CD14-positive monocyte (primary cell): Measurements from ENCODE around the gene NEGR1. TPM values are rescaled to one million over a fixed set of nuclear protein-coding genes. Genes with fewer than 3 reads are reported as not detected.

Experiments used
- DNase-seq, 3 donors: peaks; one replicate each; pipeline ENCODE4 v3.0.0-alpha.2; 2011 to 2022
- H2AFZ ChIP-seq: 2 replicates; pipeline ENCODE4 v1.6.0; 2012; ENCODE audit warnings: mild to moderate bottlenecking, low read depth, low read length, inconsistent platforms; ENCODE audit not compliant: insufficient read depth, poor library complexity, severe bottlenecking
- H3K27ac ChIP-seq, 2 donors: 1 replicate in 1 of 2; 2 replicates in 1 of 2; pipeline ENCODE4 v1.5.1; 2012 to 2013; ENCODE audit warnings: low read length in 2 of 2, control low read depth in 1 of 2, inconsistent platforms in 1 of 2, low read depth in 1 of 2, mild to moderate bottlenecking in 1 of 2
- H3K27me3 ChIP-seq, 2 donors: one replicate each; pipeline versions ENCODE4 v1.6.0 to v1.6.1; 2011 to 2013; ENCODE audit warnings: low read length in 2 of 2; ENCODE audit not compliant: control insufficient read depth in 2 of 2, insufficient read depth in 2 of 2
- H3K36me3 ChIP-seq, 2 donors: replicated peaks in 1 of 2; 1 replicate in 1 of 2; 2 replicates in 1 of 2; pipeline versions ENCODE4 v1.5.1 to v1.6.1; 2012 to 2013; ENCODE audit warnings: low read length in 2 of 2, control low read depth in 1 of 2, inconsistent platforms in 1 of 2, mild to moderate bottlenecking in 1 of 2; ENCODE audit not compliant: insufficient read depth in 2 of 2, control insufficient read depth in 1 of 2
- H3K4me1 ChIP-seq, 2 donors: 1 replicate in 1 of 2; 2 replicates in 1 of 2; pipeline versions ENCODE4 v1.5.1 to v1.6.1; 2012 to 2013; ENCODE audit warnings: low read length in 2 of 2, control low read depth in 1 of 2, inconsistent platforms in 1 of 2, mild to moderate bottlenecking in 1 of 2, moderate library complexity in 1 of 2; ENCODE audit not compliant: insufficient read depth in 2 of 2, control insufficient read depth in 1 of 2
- H3K4me2 ChIP-seq: replicated peaks from 2 replicates; pipeline ENCODE3; 2012; ENCODE audit warnings: low read length, moderate library complexity, mild to moderate bottlenecking; ENCODE audit not compliant: poor library complexity, severe bottlenecking; ENCODE audit errors: extremely low read depth
- H3K4me3 ChIP-seq, 3 experiments: fragments of 200-600 bp in 1 of 3; sonication (generic) in 1 of 3; replicated peaks in 1 of 3; 1 replicate in 2 of 3; 2 replicates in 1 of 3; pipeline ENCODE4 v1.5.1; 2011 to 2013; ENCODE audit warnings: low read length in 3 of 3, mild to moderate bottlenecking in 3 of 3, control low read depth in 2 of 3, low read depth in 2 of 3, inconsistent platforms in 1 of 3, moderate library complexity in 1 of 3
- H3K79me2 ChIP-seq: 2 replicates; pipeline ENCODE4 v1.6.0; 2012; ENCODE audit warnings: mild to moderate bottlenecking, control low read depth, inconsistent platforms, low read length, moderate library complexity; ENCODE audit not compliant: insufficient read depth
- H3K9ac ChIP-seq: 2 replicates; pipeline ENCODE4 v1.6.0; 2017; ENCODE audit warnings: low read length, mild to moderate bottlenecking; ENCODE audit not compliant: insufficient read depth, poor library complexity, severe bottlenecking
- H3K9me3 ChIP-seq, 2 donors: replicated peaks in 1 of 2; 1 replicate in 1 of 2; 2 replicates in 1 of 2; pipeline versions ENCODE4 v1.5.1 to v1.6.1; 2012 to 2013; ENCODE audit warnings: low read length in 2 of 2, control low read depth in 1 of 2; ENCODE audit not compliant: control insufficient read depth in 1 of 2, insufficient read depth in 1 of 2
- H4K20me1 ChIP-seq: 2 replicates; pipeline ENCODE4 v1.6.0; 2012; ENCODE audit warnings: mild to moderate bottlenecking, low read length, control low read depth, moderate library complexity; ENCODE audit not compliant: insufficient read depth
- H3K27ac Mint-ChIP-seq, 7 donors: one replicate each; pipeline ENCODE4 v1.8.0; 2020; ENCODE audit warnings: mild to moderate bottlenecking in 7 of 7, mixed read lengths in 7 of 7, moderate library complexity in 6 of 7, inconsistent platforms in 2 of 7
- H3K27me3 Mint-ChIP-seq, 3 donors: one replicate each; pipeline ENCODE4 v1.8.0; 2021 to 2022; ENCODE audit warnings: low read depth in 3 of 3, mild to moderate bottlenecking in 3 of 3, mixed read lengths in 3 of 3, moderate library complexity in 3 of 3, inconsistent platforms in 1 of 3
- H3K36me3 Mint-ChIP-seq, 2 donors: one replicate each; pipeline ENCODE4 v1.8.0; 2020; ENCODE audit warnings: mixed read lengths in 2 of 2, inconsistent platforms in 1 of 2, mild to moderate bottlenecking in 1 of 2
- H3K4me1 Mint-ChIP-seq: one replicate; pipeline ENCODE4 v1.8.0; 2020; ENCODE audit warnings: mild to moderate bottlenecking, mixed read lengths
- H3K4me3 Mint-ChIP-seq, 2 donors: one replicate each; pipeline ENCODE4 v1.8.0; 2020; ENCODE audit warnings: mild to moderate bottlenecking in 2 of 2, mixed read lengths in 2 of 2, moderate library complexity in 1 of 2
- H3K9me3 Mint-ChIP-seq, 7 donors: one replicate each; pipeline ENCODE4 v1.8.0; 2020 to 2022; ENCODE audit warnings: mixed read lengths in 7 of 7, mild to moderate bottlenecking in 6 of 7, moderate library complexity in 6 of 7, inconsistent platforms in 2 of 7
- CTCF ChIP-seq: fragments of 200-600 bp; IDR thresholded peaks from one replicate; pipeline ENCODE4 v1.8.0; 2022; ENCODE audit warnings: antibody characterized with exemption, mild to moderate bottlenecking
- WGBS: methylation state at CpG from one replicate; pipeline ENCODE4 v1.1.5; 2013; ENCODE audit warnings: missing lambda C conversion rate; ENCODE audit not compliant: insufficient coverage; 5-methylcytosine and 5-hydroxymethylcytosine counted together
- intact Hi-C, 2 donors: fragments of 100-400 bp; cut with micrococcal nuclease; formaldehyde crosslinking; loops; one replicate each; pipeline versions ENCODE4 v1.15.0 to v1.15.1; 2023
- polyA plus RNA-seq, 3 donors: library from polyadenylated mRNA; depleted of rRNA in 1 of 3; unstranded in 2 of 3; stranded (reverse) in 1 of 3; fragments of 300-500 nt in 2 of 3; fragments of >200 nt in 1 of 3; fragmentation: Illumina TruSeq in 2 of 3; gene quantifications; 1 replicate in 2 of 3; 2 replicates in 1 of 3; pipeline ENCODE4 v1.2.3, GENCODE V29; 2012 to 2021

The NEGR1 gene
- polyA plus RNA-seq, 3 donors = 0.03 to 0.15 (median 0.13) TPM

GRCh38 chr1:71786218-71786617 is 496.1 kb downstream of the NEGR1 start:
- Histone ChIP-seq H3K27me3 (no peaks in the 10 kb centered on the region), H3K4me2 (no peak overlapping the region), H3K79me2 (no peaks in the 10 kb centered on the region), H3K4me1 (no peaks in the 10 kb centered on the region), H3K36me3 (no peaks in the 10 kb centered on the region), H3K4me3 (no peak overlapping the region), H3K9ac (no peak overlapping the region), H2AFZ (no peak overlapping the region), H3K9me3 (no peaks in the 10 kb centered on the region), H3K27ac (no peak overlapping the region), H4K20me1 (no peaks in the 10 kb centered on the region)
- no peak overlapping the region for H3K27ac Mint-ChIP-seq
- H3K27me3 Mint-ChIP-seq = no peaks in the 10 kb centered on the region
- H3K4me3 Mint-ChIP-seq = no peak overlapping the region
- H3K36me3 Mint-ChIP-seq = no peaks in the 10 kb centered on the region
- no peaks in the 10 kb centered on the region for H3K4me1 Mint-ChIP-seq
- intact Hi-C loops = no loop called here
- WGBS = 86% methylated on average over 1 of the region's 1 CpG
- no peak for TF ChIP-seq CTCF
- H3K9me3 Mint-ChIP-seq = peaks cover 0 to 5% (median 2%) of the 10 kb centered on the region in 7 donors
- no peak for DNase-seq

- intact Hi-C loops = no loop called here
- H3K27me3 Mint-ChIP-seq = no peaks in the 10 kb centered on the region
- Histone ChIP-seq H3K36me3 (no peaks in the 10 kb centered on the region), H3K9ac (no peak overlapping the region), H3K4me3 (no peak overlapping the region), H2AFZ (no peak overlapping the region), H3K27me3 (no peaks in the 10 kb centered on the region), H4K20me1 (no peaks in the 10 kb centered on the region), H3K27ac (no peak overlapping the region), H3K4me2 (no peak overlapping the region), H3K79me2 (no peaks in the 10 kb centered on the region), H3K9me3 (no peaks in the 10 kb centered on the region), H3K4me1 (no peaks in the 10 kb centered on the region)
- TF ChIP-seq CTCF = no peak
- peaks cover 0 to 5% (median 0%) of the 10 kb centered on the region in 7 donors for H3K9me3 Mint-ChIP-seq
- H3K4me3 Mint-ChIP-seq = no peak overlapping the region
- H3K36me3 Mint-ChIP-seq = no peaks in the 10 kb centered on the region
- no peak overlapping the region for H3K27ac Mint-ChIP-seq
- no peaks in the 10 kb centered on the region for H3K4me1 Mint-ChIP-seq
- no peak for DNase-seq
These were observed 496.9 kb downstream of the NEGR1 start for GRCh38 chr1:71785450-71785849.
